NB4 (cell line): ENCODE data around the gene PTPN9.

Source experiments
- POLR2A ChIP-seq: IDR thresholded peaks from 2 replicates; pipeline ENCODE4 v1.6.1; 2011; ENCODE audit warnings: mild to moderate bottlenecking; ENCODE audit not compliant: insufficient read length; ENCODE audit errors: extremely low read depth
- TF ChIP-seq, protein P1 (sequence below): IDR thresholded peaks from 2 replicates; pipeline ENCODE4 v1.6.1; 2011; ENCODE audit warnings: low read depth, low read length
- TF ChIP-seq, protein P2 (sequence below): IDR thresholded peaks from one replicate; pipeline ENCODE4 v1.5.1; 2012; ENCODE audit warnings: low read depth, low read length

DNA sequence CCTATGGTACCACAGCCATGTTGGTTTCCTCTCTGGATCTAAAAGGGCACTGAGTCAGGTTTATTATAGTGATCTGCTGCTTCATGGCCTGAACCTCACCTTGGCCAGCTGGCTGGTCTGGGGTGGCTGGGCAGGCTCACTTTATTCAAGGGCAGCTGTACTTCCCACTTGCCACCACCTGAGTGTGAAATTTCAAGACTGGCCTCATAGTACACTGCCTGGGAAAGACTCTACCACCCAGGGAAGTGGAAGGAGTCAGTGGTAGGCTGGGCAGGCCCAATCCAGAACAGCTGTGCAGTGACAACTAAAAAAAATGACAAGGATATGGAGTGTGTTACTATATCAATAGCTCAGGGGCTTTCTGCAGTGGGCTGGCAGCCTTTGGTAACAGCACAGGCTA is 37.7 kb upstream of the PTPN9 start:
- TF ChIP-seq, protein P1, sequence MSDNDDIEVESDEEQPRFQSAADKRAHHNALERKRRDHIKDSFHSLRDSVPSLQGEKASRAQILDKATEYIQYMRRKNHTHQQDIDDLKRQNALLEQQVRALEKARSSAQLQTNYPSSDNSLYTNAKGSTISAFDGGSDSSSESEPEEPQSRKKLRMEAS: no peak
- TF ChIP-seq POLR2A: no peak
- TF ChIP-seq, protein P2, sequence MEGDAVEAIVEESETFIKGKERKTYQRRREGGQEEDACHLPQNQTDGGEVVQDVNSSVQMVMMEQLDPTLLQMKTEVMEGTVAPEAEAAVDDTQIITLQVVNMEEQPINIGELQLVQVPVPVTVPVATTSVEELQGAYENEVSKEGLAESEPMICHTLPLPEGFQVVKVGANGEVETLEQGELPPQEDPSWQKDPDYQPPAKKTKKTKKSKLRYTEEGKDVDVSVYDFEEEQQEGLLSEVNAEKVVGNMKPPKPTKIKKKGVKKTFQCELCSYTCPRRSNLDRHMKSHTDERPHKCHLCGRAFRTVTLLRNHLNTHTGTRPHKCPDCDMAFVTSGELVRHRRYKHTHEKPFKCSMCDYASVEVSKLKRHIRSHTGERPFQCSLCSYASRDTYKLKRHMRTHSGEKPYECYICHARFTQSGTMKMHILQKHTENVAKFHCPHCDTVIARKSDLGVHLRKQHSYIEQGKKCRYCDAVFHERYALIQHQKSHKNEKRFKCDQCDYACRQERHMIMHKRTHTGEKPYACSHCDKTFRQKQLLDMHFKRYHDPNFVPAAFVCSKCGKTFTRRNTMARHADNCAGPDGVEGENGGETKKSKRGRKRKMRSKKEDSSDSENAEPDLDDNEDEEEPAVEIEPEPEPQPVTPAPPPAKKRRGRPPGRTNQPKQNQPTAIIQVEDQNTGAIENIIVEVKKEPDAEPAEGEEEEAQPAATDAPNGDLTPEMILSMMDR: no peak
